Neural cell (in vitro differentiated cells): ENCODE measurements around the gene LRRC56.

Source experiments
- CTCF ChIP-seq: fragments of 450-650 bp; IDR thresholded peaks from 2 replicates; pipeline ENCODE4 v1.5.1; 2014; ENCODE audit warnings: antibody characterized with exemption, mild to moderate bottlenecking, moderate library complexity; ENCODE audit not compliant: poor library complexity, severe bottlenecking
- EZH2 ChIP-seq: fragments of 200-600, 300-800 bp; shearing (Covaris generic), sonication (generic); IDR thresholded peaks from 2 replicates; pipeline ENCODE4 v1.6.1; 2014; ENCODE audit warnings: antibody characterized with exemption, low read length, borderline replicate concordance, mild to moderate bottlenecking; ENCODE audit not compliant: insufficient read depth, poor library complexity, severe bottlenecking
- MXI1 ChIP-seq: fragments of 450-650 bp; conservative IDR thresholded peaks from 2 replicates; pipeline ENCODE4 v1.6.1; 2014; ENCODE audit warnings: antibody characterized with exemption, mild to moderate bottlenecking; ENCODE audit not compliant: poor library complexity, severe bottlenecking
- REST ChIP-seq: IDR thresholded peaks from 2 replicates; pipeline ENCODE4 v1.6.1; 2012; ENCODE audit warnings: borderline replicate concordance
- SMC3 ChIP-seq: fragments of 450-650 bp; conservative IDR thresholded peaks from 2 replicates; pipeline ENCODE4 v1.6.1; 2014; ENCODE audit warnings: antibody characterized with exemption, mild to moderate bottlenecking, moderate library complexity; ENCODE audit not compliant: poor library complexity
- TAF1 ChIP-seq: IDR thresholded peaks from 2 replicates; pipeline ENCODE4 v1.6.1; 2012; ENCODE audit warnings: low read depth

GRCh38 chr11:563066-563811 is 25.9 kb downstream of the LRRC56 start:
- no peak for TF ChIP-seq EZH2
- TF ChIP-seq CTCF = no peak
- TF ChIP-seq SMC3 = no peak
- TF ChIP-seq MXI1 = no peak
- no peak for TF ChIP-seq REST
- no peak for TF ChIP-seq TAF1
